Keratinocyte (primary cell): ENCODE results near the gene ZNF202. TPM values are rescaled to one million over a fixed set of nuclear protein-coding genes. Genes with fewer than 3 reads are reported as not detected.

Source experiments
- DNase-seq: peaks from one replicate; pipeline ENCODE4 v3.0.0-alpha.2; 2011; ENCODE audit warnings: low read depth, missing footprints, low spot score
- FAIRE-seq: peaks from 2 replicates; lab custom pipeline; 2011; peaks lifted over from hg19 to GRCh38; lab: Jason Lieb, UNC
- H2AFZ ChIP-seq: 2 replicates; pipeline ENCODE4 v1.6.0; 2012; ENCODE audit warnings: low read length, control low read depth, inconsistent platforms; ENCODE audit not compliant: control insufficient read depth
- H3K27ac ChIP-seq: 2 replicates; pipeline ENCODE4 v1.5.1; 2011; ENCODE audit warnings: low read length; ENCODE audit not compliant: control insufficient read depth, insufficient read depth
- H3K27me3 ChIP-seq: 3 replicates; pipeline ENCODE4 v1.6.0; 2011; ENCODE audit warnings: low read length; ENCODE audit not compliant: control insufficient read depth, insufficient read depth; ENCODE audit errors: extremely low read depth
- H3K36me3 ChIP-seq, 2 experiments: 2 replicates in 1 of 2; 3 replicates in 1 of 2; pipeline ENCODE4 v1.5.1; 2011; ENCODE audit warnings: low read length in 2 of 2, mild to moderate bottlenecking in 1 of 2; ENCODE audit not compliant: control insufficient read depth in 2 of 2, insufficient read depth in 2 of 2; ENCODE audit errors: extremely low read depth in 1 of 2
- H3K4me1 ChIP-seq: 3 replicates; pipeline ENCODE4 v1.5.1; 2011; ENCODE audit warnings: low read length; ENCODE audit not compliant: control insufficient read depth, insufficient read depth; ENCODE audit errors: extremely low read depth
- H3K4me2 ChIP-seq: 3 replicates; pipeline ENCODE4 v1.6.0; 2011; ENCODE audit warnings: low read depth, low read length; ENCODE audit not compliant: control insufficient read depth, insufficient read depth; ENCODE audit errors: extremely low read depth
- H3K4me3 ChIP-seq, 3 experiments: fragments of 200-600 bp in 1 of 3; sonication (generic) in 1 of 3; 2 replicates in 2 of 3; 3 replicates in 1 of 3; pipeline ENCODE4 v1.5.1; 2011 to 2016; ENCODE audit warnings: low read length in 3 of 3, mild to moderate bottlenecking in 3 of 3, control low read depth in 2 of 3, inconsistent platforms in 1 of 3, low read depth in 1 of 3, mixed read lengths in 1 of 3, mixed run types in 1 of 3, moderate library complexity in 1 of 3; ENCODE audit not compliant: control insufficient read depth in 2 of 3, insufficient read depth in 2 of 3; ENCODE audit errors: extremely low read depth in 1 of 3
- H3K79me2 ChIP-seq: 2 replicates; pipeline ENCODE4 v1.6.0; 2012; ENCODE audit warnings: low read length; ENCODE audit not compliant: control insufficient read depth, insufficient read depth
- H3K9ac ChIP-seq: 3 replicates; pipeline ENCODE4 v1.6.0; 2011; ENCODE audit warnings: low read length; ENCODE audit not compliant: control insufficient read depth, insufficient read depth; ENCODE audit errors: extremely low read depth
- H3K9me1 ChIP-seq: 3 replicates; pipeline ENCODE4 v1.6.0; 2011; ENCODE audit warnings: low read length; ENCODE audit not compliant: control insufficient read depth, insufficient read depth; ENCODE audit errors: extremely low read depth
- H3K9me3 ChIP-seq: 2 replicates; pipeline ENCODE4 v1.5.1; 2012; ENCODE audit warnings: low read depth, low read length; ENCODE audit not compliant: control insufficient read depth
- H4K20me1 ChIP-seq: 3 replicates; pipeline ENCODE4 v1.6.0; 2011; ENCODE audit warnings: low read length; ENCODE audit not compliant: control insufficient read depth, insufficient read depth; ENCODE audit errors: extremely low read depth
- EZH2 ChIP-seq: IDR thresholded peaks from one replicate; pipeline ENCODE4 v1.6.1; 2012; ENCODE audit warnings: inconsistent platforms, mild to moderate bottlenecking, low read length, moderate library complexity
- dilution Hi-C: fragments of 300-500 bp; cut with MboI; formaldehyde crosslinking; loops from one replicate; pipeline ENCODE4 v1.7.0; 2020; ENCODE audit warnings: low sequenced_read_pairs; ENCODE audit not compliant: extremely low pct_ligation_motif_present
- polyA plus RNA-seq, 5 experiments: library from polyadenylated mRNA; depleted of rRNA in 3 of 5; stranded (reverse) in 3 of 5; stranded (forward) in 1 of 5; unstranded in 1 of 5; fragments of >200 nt; gene quantifications; 1 replicate in 1 of 5; 2 replicates in 3 of 5; 3 replicates in 1 of 5; pipeline versions ENCODE4 v1.2.1 to v1.2.3, GENCODE V29; 2011 to 2012; ENCODE audit warnings: missing spikeins in 2 of 5, low read depth in 1 of 5, low replicate concordance in 1 of 5
- TF ChIP-seq, protein P1 (sequence below), 3 experiments: IDR thresholded peaks in 1 of 3; conservative IDR thresholded peaks in 1 of 3; optimal IDR thresholded peaks in 1 of 3; 2 replicates in 2 of 3; 3 replicates in 1 of 3; pipeline versions ENCODE3 to v1.5.1; 2011; ENCODE audit warnings: low read length in 3 of 3, mild to moderate bottlenecking in 3 of 3, moderate library complexity in 2 of 3, control low read depth in 1 of 3, inconsistent platforms in 1 of 3; ENCODE audit not compliant: insufficient read depth in 2 of 3; ENCODE audit errors: extremely low read depth in 1 of 3

Gene ZNF202
- polyA plus RNA-seq, 1 donor (not counting 4 experiments of a cell fraction or from before 2014, with no cell fraction given) = 11.4 TPM

DNA sequence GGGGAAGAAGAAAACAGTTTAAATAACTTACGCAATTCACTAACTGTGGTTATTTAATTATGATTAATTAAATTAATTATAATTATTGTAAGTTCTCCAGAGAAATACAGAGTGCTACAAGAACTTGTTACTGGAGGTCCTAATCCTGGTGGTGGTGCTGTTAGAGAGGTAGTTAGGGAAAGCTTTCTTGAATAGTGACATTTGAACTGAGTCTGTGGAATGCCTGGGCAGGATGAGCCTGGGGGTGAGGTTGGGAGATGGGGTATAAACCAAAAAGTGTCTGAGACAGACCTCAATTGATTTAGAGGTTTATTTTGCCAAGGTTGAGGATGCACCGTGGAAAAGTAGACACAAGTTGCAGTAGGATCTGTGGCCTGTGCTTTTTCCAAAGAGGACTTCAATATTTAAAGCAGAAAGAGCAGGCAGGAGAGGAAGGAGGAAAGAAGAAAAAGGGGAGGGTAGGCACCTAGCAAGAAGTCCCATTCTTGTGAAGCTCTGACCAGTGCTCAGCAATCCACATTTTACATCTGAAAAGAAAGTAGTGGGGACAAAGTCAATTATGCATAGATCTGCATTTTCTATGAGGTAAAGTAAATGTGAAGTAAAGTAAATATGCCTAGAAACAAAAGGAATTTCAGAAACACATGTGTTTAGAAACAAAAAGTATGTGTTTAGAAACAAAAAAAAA, 4.4 kb upstream of the ZNF202 start:
- TF ChIP-seq, protein P1, sequence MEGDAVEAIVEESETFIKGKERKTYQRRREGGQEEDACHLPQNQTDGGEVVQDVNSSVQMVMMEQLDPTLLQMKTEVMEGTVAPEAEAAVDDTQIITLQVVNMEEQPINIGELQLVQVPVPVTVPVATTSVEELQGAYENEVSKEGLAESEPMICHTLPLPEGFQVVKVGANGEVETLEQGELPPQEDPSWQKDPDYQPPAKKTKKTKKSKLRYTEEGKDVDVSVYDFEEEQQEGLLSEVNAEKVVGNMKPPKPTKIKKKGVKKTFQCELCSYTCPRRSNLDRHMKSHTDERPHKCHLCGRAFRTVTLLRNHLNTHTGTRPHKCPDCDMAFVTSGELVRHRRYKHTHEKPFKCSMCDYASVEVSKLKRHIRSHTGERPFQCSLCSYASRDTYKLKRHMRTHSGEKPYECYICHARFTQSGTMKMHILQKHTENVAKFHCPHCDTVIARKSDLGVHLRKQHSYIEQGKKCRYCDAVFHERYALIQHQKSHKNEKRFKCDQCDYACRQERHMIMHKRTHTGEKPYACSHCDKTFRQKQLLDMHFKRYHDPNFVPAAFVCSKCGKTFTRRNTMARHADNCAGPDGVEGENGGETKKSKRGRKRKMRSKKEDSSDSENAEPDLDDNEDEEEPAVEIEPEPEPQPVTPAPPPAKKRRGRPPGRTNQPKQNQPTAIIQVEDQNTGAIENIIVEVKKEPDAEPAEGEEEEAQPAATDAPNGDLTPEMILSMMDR (optimal IDR thresholded peaks at IDR 0.05 in 1 of 3, IDR thresholded peaks at IDR 0.05 in 1 of 3, conservative IDR thresholded peaks at IDR 0.05 in 1 of 3; ENCODE audit: extremely low read depth in 1 of 3, insufficient read depth in 2 of 3, low read length in 3 of 3) = no peak
- TF ChIP-seq EZH2 = no peak
- H3K36me3 ChIP-seq = no peaks in the 10 kb centered on the region
- no peaks in the 10 kb centered on the region for H4K20me1 ChIP-seq
- no peak overlapping the region for H2AFZ ChIP-seq
- dilution Hi-C loops = no loop called here
- H3K9ac ChIP-seq = no peak overlapping the region
- no peaks in the 10 kb centered on the region for H3K27me3 ChIP-seq
- H3K9me1 ChIP-seq = no peaks in the 10 kb centered on the region
- H3K9me3 ChIP-seq = no peaks in the 10 kb centered on the region
- FAIRE-seq (no peak), DNase-seq (no peak)
- H3K79me2 ChIP-seq = peaks cover 5% of the 10 kb centered on the region
- no peak overlapping the region for H3K4me2 ChIP-seq
- H3K27ac ChIP-seq = no peak overlapping the region
- H3K4me3 ChIP-seq = no peak overlapping the region
- H3K4me1 ChIP-seq = peaks cover 4% of the 10 kb centered on the region

DNA sequence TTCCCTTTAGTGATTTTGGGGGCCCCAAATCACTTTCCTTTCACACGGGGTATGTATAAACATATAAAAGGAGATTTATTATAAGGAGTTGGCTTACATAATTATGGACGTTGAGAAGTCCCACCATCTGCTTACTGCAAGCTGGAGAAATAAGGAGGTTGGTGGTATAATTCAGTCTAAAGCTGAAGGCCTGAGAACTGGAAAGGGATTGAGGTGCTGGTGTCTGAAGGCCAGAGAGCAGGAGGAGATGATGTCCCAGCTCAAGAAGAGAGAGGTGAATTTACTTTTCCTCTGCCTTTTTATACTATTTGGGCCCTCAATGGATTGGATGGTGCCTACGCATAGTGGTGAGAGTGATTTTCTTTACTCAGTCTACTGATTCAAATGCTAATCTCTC, 1.3 kb upstream of the ZNF202 start:
- Histone ChIP-seq H3K9me3 (no peaks in the 10 kb centered on the region), H3K27me3 (no peaks in the 10 kb centered on the region), H3K4me2 (no peak overlapping the region), H3K9ac (no peak overlapping the region), H3K36me3 (peaks cover 2 to 7% of the 10 kb centered on the region in 2 experiments), H3K4me3 (no peak overlapping the region), H3K4me1 (peaks cover 11% of the 10 kb centered on the region), H3K79me2 (peaks cover 36% of the 10 kb centered on the region), H2AFZ (no peak overlapping the region), H3K27ac (no peak overlapping the region), H3K9me1 (no peaks in the 10 kb centered on the region), H4K20me1 (no peaks in the 10 kb centered on the region)
- no peak for FAIRE-seq
- no peak for TF ChIP-seq EZH2
- TF ChIP-seq, protein P1 (optimal IDR thresholded peaks at IDR 0.05 in 1 of 3, IDR thresholded peaks at IDR 0.05 in 1 of 3, conservative IDR thresholded peaks at IDR 0.05 in 1 of 3; ENCODE audit: extremely low read depth in 1 of 3, insufficient read depth in 2 of 3, low read length in 3 of 3) = no peak
- no peak for DNase-seq
- dilution Hi-C loops = no loop called here
